ENCODE measurements around the gene ALPK3.

- no peak for TF ChIP-seq POLR2A (IDR thresholded peaks at IDR 0.05)
- TF ChIP-seq, protein P1, sequence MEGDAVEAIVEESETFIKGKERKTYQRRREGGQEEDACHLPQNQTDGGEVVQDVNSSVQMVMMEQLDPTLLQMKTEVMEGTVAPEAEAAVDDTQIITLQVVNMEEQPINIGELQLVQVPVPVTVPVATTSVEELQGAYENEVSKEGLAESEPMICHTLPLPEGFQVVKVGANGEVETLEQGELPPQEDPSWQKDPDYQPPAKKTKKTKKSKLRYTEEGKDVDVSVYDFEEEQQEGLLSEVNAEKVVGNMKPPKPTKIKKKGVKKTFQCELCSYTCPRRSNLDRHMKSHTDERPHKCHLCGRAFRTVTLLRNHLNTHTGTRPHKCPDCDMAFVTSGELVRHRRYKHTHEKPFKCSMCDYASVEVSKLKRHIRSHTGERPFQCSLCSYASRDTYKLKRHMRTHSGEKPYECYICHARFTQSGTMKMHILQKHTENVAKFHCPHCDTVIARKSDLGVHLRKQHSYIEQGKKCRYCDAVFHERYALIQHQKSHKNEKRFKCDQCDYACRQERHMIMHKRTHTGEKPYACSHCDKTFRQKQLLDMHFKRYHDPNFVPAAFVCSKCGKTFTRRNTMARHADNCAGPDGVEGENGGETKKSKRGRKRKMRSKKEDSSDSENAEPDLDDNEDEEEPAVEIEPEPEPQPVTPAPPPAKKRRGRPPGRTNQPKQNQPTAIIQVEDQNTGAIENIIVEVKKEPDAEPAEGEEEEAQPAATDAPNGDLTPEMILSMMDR (IDR thresholded peaks at IDR 0.05), result no peak
Measured at GRCh38 chr15:84856731-84857417, 39.7 kb downstream of the ALPK3 start.

Data from lower leg skin (tissue), 3 donors.